ENCODE measurements around the gene ADIRF.
"Not testable (repeated sequence)": the region's sequence is repeated elsewhere in the genome, so short reads cannot be mapped to it uniquely, and the experiment has no call there.

ADIRF gene

GRCh38 chr10:86971232-86971991 lies 3.1 kb downstream of the ADIRF start:
- Mint-ChIP-seq H3K36me3 (no peaks in the 10 kb centered on the region), H3K9me3 (no peaks in the 10 kb centered on the region), H3K27ac (peak overlapping the region; percentile 78), H3K4me3 (peak overlapping the region; percentile 84), H3K27me3 (no peaks in the 10 kb centered on the region), H3K4me1 (peaks cover 10% of the 10 kb centered on the region)
- DNase-seq (ENCODE audit: low spot score in 2 of 2): peak; percentile 63 to 91
- peak; percentile 87 for ATAC-seq (ENCODE audit: low read depth)

- H3K27ac Mint-ChIP-seq: peak overlapping the region; percentile 32
These were observed 4.5 kb downstream of the ADIRF start for GRCh38 chr10:86972613-86973380.

GRCh38 chr10:86974484-86974883 lies 6.2 kb downstream of the ADIRF start:
- Mint-ChIP-seq H3K4me3 (no peak overlapping the region), H3K4me1 (peaks cover 7% of the 10 kb centered on the region), H3K27me3 (no peaks in the 10 kb centered on the region), H3K36me3 (no peaks in the 10 kb centered on the region), H3K9me3 (no peaks in the 10 kb centered on the region), H3K27ac (no peak overlapping the region)
- DNase-seq (ENCODE audit: low spot score in 2 of 2) (no peak), ATAC-seq (ENCODE audit: low read depth) (no peak)

More at GRCh38 chr10:86972613-86973380, 4.5 kb downstream of the ADIRF start:
- H3K27me3 Mint-ChIP-seq: no peaks in the 10 kb centered on the region
- peak overlapping the region; percentile 6 for H3K4me3 Mint-ChIP-seq
- ATAC-seq (ENCODE audit: low read depth): no peak
- H3K9me3 Mint-ChIP-seq: no peaks in the 10 kb centered on the region
- H3K36me3 Mint-ChIP-seq: no peaks in the 10 kb centered on the region
- DNase-seq (ENCODE audit: low spot score in 2 of 2): no peak
- H3K4me1 Mint-ChIP-seq: peaks cover 7% of the 10 kb centered on the region

GRCh38 chr10:86976362-86977056 lies 8.2 kb downstream of the ADIRF start:
- H3K36me3 Mint-ChIP-seq: no peaks in the 10 kb centered on the region
- DNase-seq (ENCODE audit: low spot score in 2 of 2) (no peak), ATAC-seq (ENCODE audit: low read depth) (no peak)
- H3K4me3 Mint-ChIP-seq: no peak overlapping the region
- H3K27me3 Mint-ChIP-seq: no peaks in the 10 kb centered on the region
- H3K27ac Mint-ChIP-seq: no peak overlapping the region
- H3K4me1 Mint-ChIP-seq: peaks cover 7% of the 10 kb centered on the region
- no peaks in the 10 kb centered on the region for H3K9me3 Mint-ChIP-seq

- not testable (repeated sequence) for H3K27ac Mint-ChIP-seq; H3K9me3 Mint-ChIP-seq; ATAC-seq (ENCODE audit: low read depth); H3K4me3 Mint-ChIP-seq; H3K4me1 Mint-ChIP-seq; H3K36me3 Mint-ChIP-seq; H3K27me3 Mint-ChIP-seq; DNase-seq (ENCODE audit: low spot score in 2 of 2)
These were observed 10.2 kb downstream of the ADIRF start for GRCh38 chr10:86978457-86978856.

GRCh38 chr10:86979296-86979818 lies 11.1 kb downstream of the ADIRF start:
- Mint-ChIP-seq H3K4me3 (no peak overlapping the region), H3K27ac (no peak overlapping the region), H3K27me3 (no peaks in the 10 kb centered on the region), H3K36me3 (no peaks in the 10 kb centered on the region), H3K4me1 (no peaks in the 10 kb centered on the region), H3K9me3 (no peaks in the 10 kb centered on the region)
- ATAC-seq (ENCODE audit: low read depth) (no peak), DNase-seq (ENCODE audit: low spot score in 2 of 2) (no peak)

GRCh38 chr10:86979977-86980448 lies 11.7 kb downstream of the ADIRF start:
- no peaks in the 10 kb centered on the region for H3K9me3 Mint-ChIP-seq
- ATAC-seq (ENCODE audit: low read depth) (no peak), DNase-seq (ENCODE audit: low spot score in 2 of 2) (no peak)
- H3K36me3 Mint-ChIP-seq: no peaks in the 10 kb centered on the region
- no peak overlapping the region for H3K4me3 Mint-ChIP-seq
- no peaks in the 10 kb centered on the region for H3K27me3 Mint-ChIP-seq
- no peak overlapping the region for H3K27ac Mint-ChIP-seq
- no peaks in the 10 kb centered on the region for H3K4me1 Mint-ChIP-seq

- H3K4me3 Mint-ChIP-seq; H3K27ac Mint-ChIP-seq; H3K4me1 Mint-ChIP-seq; ATAC-seq (ENCODE audit: low read depth); H3K36me3 Mint-ChIP-seq; H3K9me3 Mint-ChIP-seq; H3K27me3 Mint-ChIP-seq; DNase-seq (ENCODE audit: low spot score in 2 of 2): not testable (repeated sequence)
These were observed 12.7 kb downstream of the ADIRF start for GRCh38 chr10:86981020-86981419.

- no peaks in the 10 kb centered on the region for H3K4me1 Mint-ChIP-seq
- no peak overlapping the region for H3K4me3 Mint-ChIP-seq
- H3K9me3 Mint-ChIP-seq: peaks cover 2% of the 10 kb centered on the region
- no peaks in the 10 kb centered on the region for H3K27me3 Mint-ChIP-seq
- DNase-seq (ENCODE audit: low spot score in 2 of 2) (no peak), ATAC-seq (ENCODE audit: low read depth) (no peak)
- H3K27ac Mint-ChIP-seq: no peak overlapping the region
- no peaks in the 10 kb centered on the region for H3K36me3 Mint-ChIP-seq
These were observed 13.4 kb downstream of the ADIRF start for GRCh38 chr10:86981716-86982115.

- not testable (repeated sequence) for H3K27ac Mint-ChIP-seq; ATAC-seq (ENCODE audit: low read depth); DNase-seq (ENCODE audit: low spot score in 2 of 2); H3K36me3 Mint-ChIP-seq; H3K4me1 Mint-ChIP-seq; H3K9me3 Mint-ChIP-seq; H3K27me3 Mint-ChIP-seq; H3K4me3 Mint-ChIP-seq
These were observed 16.2 kb downstream of the ADIRF start for GRCh38 chr10:86984498-86984897.

- Mint-ChIP-seq H3K27ac (no peak overlapping the region), H3K9me3 (peaks cover 2% of the 10 kb centered on the region), H3K4me1 (no peaks in the 10 kb centered on the region), H3K4me3 (no peak overlapping the region), H3K27me3 (peaks cover 2% of the 10 kb centered on the region), H3K36me3 (no peaks in the 10 kb centered on the region)
- ATAC-seq (ENCODE audit: low read depth) (no peak), DNase-seq (ENCODE audit: low spot score in 2 of 2) (no peak)
These were observed 20.2 kb downstream of the ADIRF start for GRCh38 chr10:86988520-86988919.

GRCh38 chr10:86991362-86991761 lies 23.1 kb downstream of the ADIRF start:
- H3K9me3 Mint-ChIP-seq; H3K27me3 Mint-ChIP-seq; H3K4me1 Mint-ChIP-seq; H3K4me3 Mint-ChIP-seq; DNase-seq (ENCODE audit: low spot score in 2 of 2); H3K36me3 Mint-ChIP-seq; H3K27ac Mint-ChIP-seq; ATAC-seq (ENCODE audit: low read depth): not testable (repeated sequence)

- DNase-seq (ENCODE audit: low spot score in 2 of 2): no peak
- H3K4me1 Mint-ChIP-seq: no peaks in the 10 kb centered on the region
These were observed 24.2 kb downstream of the ADIRF start for GRCh38 chr10:86992456-86992855.

GRCh38 chr10:86992929-86993328 lies 24.6 kb downstream of the ADIRF start:
- Mint-ChIP-seq H3K27ac (no peak overlapping the region), H3K9me3 (no peaks in the 10 kb centered on the region), H3K4me1 (no peaks in the 10 kb centered on the region), H3K36me3 (no peaks in the 10 kb centered on the region), H3K4me3 (no peak overlapping the region), H3K27me3 (peaks cover 2% of the 10 kb centered on the region)
- ATAC-seq (ENCODE audit: low read depth): no peak
- no peak for DNase-seq (ENCODE audit: low spot score in 2 of 2)

More at GRCh38 chr10:86992456-86992855, 24.2 kb downstream of the ADIRF start:
- no peak for ATAC-seq (ENCODE audit: low read depth)
- Mint-ChIP-seq H3K9me3 (no peaks in the 10 kb centered on the region), H3K36me3 (no peaks in the 10 kb centered on the region), H3K27ac (no peak overlapping the region), H3K4me3 (no peak overlapping the region), H3K27me3 (peaks cover 2% of the 10 kb centered on the region)
